HG03025 (cell line): Measurements from ENCODE around the gene ZSWIM6.

ENCODE experiments used
- ATAC-seq: cut with Tn5 transposase; IDR thresholded peaks from one replicate; pipeline ENCODE4 v1.9.1; 2021; ENCODE audit warnings: mild to moderate bottlenecking, moderate library complexity; ENCODE audit not compliant: unreplicated experiment, low FRiP score

ZSWIM6 gene

GRCh38 chr5:61331407-61332357, at the start of gene ZSWIM6:
ZSWIM6 (plus strand) TSS chr5:61332258; CDS start chr5:61332273, 15 bp downstream.
- ATAC-seq, result peak; percentile 59

GRCh38 chr5:61283471-61283870, 48.6 kb upstream of the ZSWIM6 start:
- ATAC-seq, result no peak

- no peak for ATAC-seq
These were observed 46.5 kb upstream of the ZSWIM6 start for GRCh38 chr5:61285531-61285930.

GRCh38 chr5:61286446-61287132, 45.5 kb upstream of the ZSWIM6 start:
- ATAC-seq, result no peak

- ATAC-seq, result no peak
These were observed 44.6 kb upstream of the ZSWIM6 start for GRCh38 chr5:61287474-61287873.

GRCh38 chr5:61289241-61289640, 42.8 kb upstream of the ZSWIM6 start:
- ATAC-seq, result no peak

- ATAC-seq, result no peak
These were observed 42.3 kb upstream of the ZSWIM6 start for GRCh38 chr5:61289669-61290306.

- no peak for ATAC-seq
These were observed 41.3 kb upstream of the ZSWIM6 start for GRCh38 chr5:61290791-61291210.

GRCh38 chr5:61292062-61292657, 39.9 kb upstream of the ZSWIM6 start:
- no peak for ATAC-seq

- ATAC-seq, result no peak
These were observed 39.0 kb upstream of the ZSWIM6 start for GRCh38 chr5:61293071-61293470.

- no peak for ATAC-seq
These were observed 38.2 kb upstream of the ZSWIM6 start for GRCh38 chr5:61293873-61294272.

- no peak for ATAC-seq
These were observed 36.7 kb upstream of the ZSWIM6 start for GRCh38 chr5:61295365-61295764.

GRCh38 chr5:61298066-61298465, 34.0 kb upstream of the ZSWIM6 start:
- no peak for ATAC-seq

- no peak for ATAC-seq
These were observed 33.5 kb upstream of the ZSWIM6 start for GRCh38 chr5:61298580-61298979.

GRCh38 chr5:61299261-61299681, 32.8 kb upstream of the ZSWIM6 start:
- ATAC-seq, result no peak

- ATAC-seq, result no peak
These were observed 30.5 kb upstream of the ZSWIM6 start for GRCh38 chr5:61301341-61302199.

- ATAC-seq, result no peak
These were observed 29.9 kb upstream of the ZSWIM6 start for GRCh38 chr5:61302200-61302563.

GRCh38 chr5:61303346-61303745, 28.7 kb upstream of the ZSWIM6 start:
- ATAC-seq, result no peak

GRCh38 chr5:61304590-61305381, 27.3 kb upstream of the ZSWIM6 start:
- ATAC-seq, result no peak
